DND-41 (cell line): ENCODE measurements around the gene COL6A6.
"Not testable (repeated sequence)": the region's sequence is repeated elsewhere in the genome, so short reads cannot be mapped to it uniquely, and the experiment has no call there.

Experiments
- CTCF ChIP-seq: IDR thresholded peaks from 2 replicates; pipeline ENCODE4 v1.5.1; 2012; ENCODE audit warnings: borderline replicate concordance, low read length, moderate library complexity, mild to moderate bottlenecking; ENCODE audit not compliant: poor library complexity, severe bottlenecking; ENCODE audit errors: extremely low read depth
- EZH2 ChIP-seq: IDR thresholded peaks from 3 replicates; pipeline ENCODE4 v1.6.1; 2012; ENCODE audit warnings: borderline replicate concordance, low read depth, mild to moderate bottlenecking, moderate library complexity, low read length, inconsistent platforms; ENCODE audit not compliant: severe bottlenecking

DNA sequence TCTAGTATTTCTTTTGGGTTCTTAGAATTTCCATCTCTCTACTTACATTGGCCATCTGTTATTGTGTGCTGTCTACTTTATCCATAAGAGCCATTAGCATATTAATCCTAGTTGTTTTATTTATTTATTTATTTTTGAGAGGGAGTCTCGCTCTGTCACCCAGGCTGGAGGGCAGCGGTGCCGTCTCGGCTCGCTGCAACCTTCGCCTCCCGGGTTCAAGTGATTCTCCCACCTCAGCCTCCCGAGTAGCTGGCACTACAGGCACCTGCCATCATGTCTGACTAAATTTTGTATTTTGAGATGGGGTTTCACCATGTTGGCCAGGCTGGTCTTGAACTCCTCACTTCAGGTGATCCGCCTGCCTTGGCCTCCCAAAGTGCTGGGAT is 30.7 kb downstream of the COL6A6 start:
- TF ChIP-seq CTCF, EZH2: not testable (repeated sequence)
